ES-I3 (cell line): ENCODE measurements around the gene KLF14.
"Not testable (repeated sequence)": the region's sequence is repeated elsewhere in the genome, so short reads cannot be mapped to it uniquely, and the experiment has no call there.

Experiments used
- H3K36me3 ChIP-seq: 2 replicates; pipeline ENCODE4 v1.6.1; 2013; ENCODE audit warnings: mild to moderate bottlenecking, low read length, control low read depth, moderate library complexity; ENCODE audit not compliant: insufficient read depth
- H3K4me1 ChIP-seq: 2 replicates; pipeline ENCODE4 v1.6.1; 2013; ENCODE audit warnings: mild to moderate bottlenecking, control low read depth, low read length; ENCODE audit not compliant: insufficient read depth
- H3K9ac ChIP-seq: 2 replicates; pipeline ENCODE4 v1.6.1; 2013; ENCODE audit warnings: low read depth, mild to moderate bottlenecking, low read length, moderate library complexity
- H3K9me3 ChIP-seq: 2 replicates; pipeline ENCODE4 v1.6.1; 2013; ENCODE audit warnings: mild to moderate bottlenecking, low read length, moderate library complexity; ENCODE audit not compliant: control insufficient read depth, insufficient read depth

The KLF14 gene

GRCh38 chr7:130733931-130734814, at the start of gene KLF14:
TSS of gene KLF14 (minus strand) at chr7:130734207. CDS start at chr7:130734033, 174 bp downstream.
- Histone ChIP-seq H3K9ac (peak within 1 kb of the TSS; percentile 61; the same call in 1 of the 2 replicates), H3K36me3 (no peaks in the 10 kb centered on the region), H3K4me1 (0 out of 2 replicates have a peak, but pooled peaks cover 4% of the 10 kb centered on the region), H3K9me3 (peaks cover 9% of the 10 kb centered on the region; the same call in 1 of the 2 replicates)

GRCh38 chr7:130781346-130781745, 47.3 kb upstream of the KLF14 start:
- H3K36me3 ChIP-seq: no peaks in the 10 kb centered on the region
- no peaks in the 10 kb centered on the region for H3K9me3 ChIP-seq
- H3K4me1 ChIP-seq: no peaks in the 10 kb centered on the region

GRCh38 chr7:130777426-130777825, 43.4 kb upstream of the KLF14 start:
- no peak overlapping the region for H3K9ac ChIP-seq
- H3K4me1 ChIP-seq: no peaks in the 10 kb centered on the region
- no peaks in the 10 kb centered on the region for H3K9me3 ChIP-seq
- H3K36me3 ChIP-seq: no peaks in the 10 kb centered on the region

More at GRCh38 chr7:130781346-130781745, 47.3 kb upstream of the KLF14 start:
- H3K9ac ChIP-seq: no peak overlapping the region

GRCh38 chr7:130772456-130772855, 38.4 kb upstream of the KLF14 start:
- H3K36me3 ChIP-seq, H3K9me3 ChIP-seq, H3K4me1 ChIP-seq, H3K9ac ChIP-seq: not testable (repeated sequence)

- no peaks in the 10 kb centered on the region for H3K4me1 ChIP-seq
- peaks cover 7% of the 10 kb centered on the region; the same call in 1 of the 2 replicates for H3K9me3 ChIP-seq
- H3K9ac ChIP-seq: no peak overlapping the region
- H3K36me3 ChIP-seq: no peaks in the 10 kb centered on the region
These were observed 34.8 kb upstream of the KLF14 start for GRCh38 chr7:130768854-130769253.

- not testable (repeated sequence) for H3K9me3 ChIP-seq, H3K4me1 ChIP-seq, H3K36me3 ChIP-seq, H3K9ac ChIP-seq
These were observed 30.6 kb upstream of the KLF14 start for GRCh38 chr7:130764569-130764968.

GRCh38 chr7:130758429-130759056, 24.5 kb upstream of the KLF14 start:
- 0 out of 2 replicates have a peak, but pooled peaks cover 6% of the 10 kb centered on the region for H3K4me1 ChIP-seq
- H3K9me3 ChIP-seq: no peaks in the 10 kb centered on the region
- no peak overlapping the region for H3K9ac ChIP-seq
- H3K36me3 ChIP-seq: no peaks in the 10 kb centered on the region; the same call in 1 of the 2 replicates

GRCh38 chr7:130756316-130756715, 22.3 kb upstream of the KLF14 start:
- no peaks in the 10 kb centered on the region; the same call in 1 of the 2 replicates for H3K36me3 ChIP-seq
- H3K9ac ChIP-seq: no peak overlapping the region
- H3K4me1 ChIP-seq: 0 out of 2 replicates have a peak, but pooled peaks cover 6% of the 10 kb centered on the region
- H3K9me3 ChIP-seq: no peaks in the 10 kb centered on the region; the same call in 1 of the 2 replicates

GRCh38 chr7:130752424-130752823, 18.4 kb upstream of the KLF14 start:
- H3K9ac ChIP-seq: no peak overlapping the region
- no peaks in the 10 kb centered on the region; the same call in 1 of the 2 replicates for H3K36me3 ChIP-seq

GRCh38 chr7:130750755-130751154, 16.7 kb upstream of the KLF14 start:
- H3K4me1 ChIP-seq: 0 out of 2 replicates have a peak, but pooled peaks cover 6% of the 10 kb centered on the region

More at GRCh38 chr7:130752424-130752823, 18.4 kb upstream of the KLF14 start:
- 0 out of 2 replicates have a peak, but pooled peaks cover 6% of the 10 kb centered on the region for H3K4me1 ChIP-seq
- no peaks in the 10 kb centered on the region; the same call in 1 of the 2 replicates for H3K9me3 ChIP-seq

GRCh38 chr7:130748531-130749389, 14.8 kb upstream of the KLF14 start:
- Histone ChIP-seq H3K36me3 (no peaks in the 10 kb centered on the region), H3K4me1 (no peaks in the 10 kb centered on the region), H3K9me3 (no peaks in the 10 kb centered on the region; the same call in 1 of the 2 replicates), H3K9ac (no peak overlapping the region)

More at GRCh38 chr7:130750755-130751154, 16.7 kb upstream of the KLF14 start:
- Histone ChIP-seq H3K9ac (no peak overlapping the region), H3K9me3 (no peaks in the 10 kb centered on the region; the same call in 1 of the 2 replicates), H3K36me3 (no peaks in the 10 kb centered on the region; the same call in 1 of the 2 replicates)

- H3K9ac ChIP-seq: no peak overlapping the region
- H3K36me3 ChIP-seq: no peaks in the 10 kb centered on the region
- no peaks in the 10 kb centered on the region for H3K9me3 ChIP-seq
- H3K4me1 ChIP-seq: no peaks in the 10 kb centered on the region
These were observed 7.5 kb upstream of the KLF14 start for GRCh38 chr7:130741331-130741995.

GRCh38 chr7:130740606-130741005, 6.6 kb upstream of the KLF14 start:
- Histone ChIP-seq H3K4me1 (no peaks in the 10 kb centered on the region), H3K9ac (no peak overlapping the region), H3K36me3 (no peaks in the 10 kb centered on the region), H3K9me3 (no peaks in the 10 kb centered on the region)
